HepG2 (cell line): ENCODE data around the gene SIN3A. TPM values are rescaled to one million over a fixed set of nuclear protein-coding genes. Genes with fewer than 3 reads are reported as not detected.
A peak's percentile ranks its signal among the peaks of the same experiment; 100 is the strongest.

Experiments used
- ATAC-seq: fragments of 200-7000 bp; cut with Tn5 transposase; 3 replicates; pipeline ENCODE4 v1.9.1; 2020; ENCODE audit warnings: mild to moderate bottlenecking, moderate library complexity
- Bru-seq: library from RNA; stranded (reverse); fragments of 400-500 nt; gene quantifications from one replicate; lab custom pipeline; 2021; lab: Mats Ljungman, UMichigan
- BruChase-seq, 2 experiments: library from RNA; stranded (reverse); fragments of 400-500 nt; gene quantifications; one replicate each; lab custom pipeline; 2021; lab: Mats Ljungman, UMichigan
- BruUV-seq: library from RNA; stranded (reverse); fragments of 400-500 nt; replicated peaks from 2 replicates; lab custom pipeline; 2021; lab: Mats Ljungman, UMichigan
- CTCF ChIA-PET: fragments of 300-600 bp; formaldehyde crosslinking; extraction: SDS; loops from one replicate; lab custom pipeline; 2021; ENCODE audit warnings: low total read pairs, inconsistent platforms, low intra/inter-chr PET ratio; lab: Yijun Ruan, JAX
- POLR2A ChIA-PET: fragments of 350-600 bp; sonication (Branson Sonifier 250); formaldehyde crosslinking; loops from one replicate; lab custom pipeline; 2020; ENCODE audit warnings: antibody characterized with exemption, inconsistent platforms; lab: Yijun Ruan, JAX
- DNase-seq: peaks from one replicate; pipeline ENCODE4 v3.0.0-alpha.2; 2015; ENCODE audit warnings: low spot score
- FAIRE-seq: peaks from 3 replicates; lab custom pipeline; 2011; peaks lifted over from hg19 to GRCh38; lab: Jason Lieb, UNC
- H2AFZ ChIP-seq: one replicate; pipeline ENCODE4 v1.6.1; 2011; ENCODE audit warnings: low read length, inconsistent platforms
- H3K27ac ChIP-seq: fragments of 300-600 bp; 3 replicates; pipeline ENCODE4 v1.8.0; 2011; ENCODE audit warnings: mixed run types, mild to moderate bottlenecking, mixed read lengths, low read length, inconsistent platforms; ENCODE audit not compliant: insufficient read depth; ENCODE audit errors: extremely low read length
- H3K27me3 ChIP-seq, 2 experiments: fragments of 200-600 bp in 1 of 2; 2 replicates in 1 of 2; 3 replicates in 1 of 2; pipeline versions ENCODE4 v1.6.0 to v1.8.0; 2011; ENCODE audit warnings: low read length in 2 of 2, mild to moderate bottlenecking in 2 of 2, moderate library complexity in 2 of 2, inconsistent platforms in 1 of 2; ENCODE audit not compliant: insufficient read depth in 2 of 2, control insufficient read depth in 1 of 2
- H3K36me3 ChIP-seq, 2 experiments: fragments of 200-600 bp in 1 of 2; replicated peaks in 1 of 2; 2 replicates in 1 of 2; 3 replicates in 1 of 2; pipeline versions ENCODE4 v1.5.1 to v1.8.0; 2011; ENCODE audit warnings: low read length in 2 of 2, inconsistent platforms in 1 of 2; ENCODE audit not compliant: insufficient read depth in 2 of 2, control insufficient read depth in 1 of 2
- H3K4me1 ChIP-seq: 2 replicates; pipeline ENCODE4 v1.5.1; 2012; ENCODE audit warnings: low read length, inconsistent platforms; ENCODE audit not compliant: insufficient read depth
- H3K4me2 ChIP-seq: 2 replicates; pipeline ENCODE4 v1.6.0; 2011; ENCODE audit warnings: low read depth, low read length, inconsistent platforms
- H3K4me3 ChIP-seq, 3 experiments: fragments of 200-600 bp in 1 of 3; sonication (generic), shearing (Covaris generic) in 1 of 3; replicated peaks in 1 of 3; 2 replicates each; pipeline ENCODE4 v1.5.1; 2011 to 2016; ENCODE audit warnings: low read length in 3 of 3, inconsistent platforms in 2 of 3, low read depth in 2 of 3, mild to moderate bottlenecking in 2 of 3, control low read depth in 1 of 3, mixed read lengths in 1 of 3; ENCODE audit not compliant: insufficient read depth in 1 of 3
- H3K79me2 ChIP-seq: one replicate; pipeline ENCODE4 v1.6.1; 2011; ENCODE audit warnings: low read length, inconsistent platforms; ENCODE audit not compliant: insufficient read depth
- H3K9ac ChIP-seq: 2 replicates; pipeline ENCODE4 v1.6.0; 2011; ENCODE audit warnings: mild to moderate bottlenecking, low read depth, low read length, inconsistent platforms; ENCODE audit not compliant: insufficient read depth
- H3K9me3 ChIP-seq: 2 replicates; pipeline ENCODE4 v1.5.1; 2012; ENCODE audit warnings: mild to moderate bottlenecking, low read length
- H4K20me1 ChIP-seq: 2 replicates; pipeline ENCODE4 v1.6.0; 2011; ENCODE audit warnings: inconsistent platforms, mild to moderate bottlenecking, low read length, moderate library complexity; ENCODE audit not compliant: insufficient read depth
- HIVEP1 ChIP-seq: sonication (generic); formaldehyde crosslinking; IDR thresholded peaks from 2 replicates; pipeline ENCODE4 v1.4.0; 2020; ENCODE audit warnings: mild to moderate bottlenecking, missing genetic modification reagents
- KDM6A ChIP-seq: IDR thresholded peaks from 2 replicates; pipeline ENCODE4 v1.6.1; 2016; ENCODE audit warnings: low read depth
- MEIS2 ChIP-seq: sonication (generic); formaldehyde crosslinking; IDR thresholded peaks from 2 replicates; pipeline ENCODE4 v1.9.0; 2021; ENCODE audit warnings: mild to moderate bottlenecking, missing genetic modification reagents
- NFYB ChIP-seq: sonication (generic); formaldehyde crosslinking; IDR thresholded peaks from 2 replicates; pipeline ENCODE4 v1.4.0; 2020; ENCODE audit warnings: missing genetic modification reagents
- PRDM10 ChIP-seq: sonication (generic); formaldehyde crosslinking; IDR thresholded peaks from 2 replicates; pipeline ENCODE4 v1.4.0; 2020; ENCODE audit warnings: low read depth, missing genetic modification reagents
- RNF2 ChIP-seq: fragments of 450-650 bp; conservative IDR thresholded peaks from 2 replicates; pipeline ENCODE4 v1.6.1; 2016; ENCODE audit warnings: low read depth
- SRSF9 ChIP-seq: fragments of 200-400 bp; formaldehyde crosslinking; IDR thresholded peaks from 2 replicates; pipeline ENCODE4 v1.6.1; 2018; ENCODE audit warnings: borderline replicate concordance, mild to moderate bottlenecking, low read depth, low read length; ENCODE audit not compliant: insufficient read depth, poor library complexity, severe bottlenecking
- YEATS4 ChIP-seq: sonication (generic); formaldehyde crosslinking; IDR thresholded peaks from 2 replicates; pipeline ENCODE4 v1.4.0; 2020; ENCODE audit warnings: missing genetic modification reagents, borderline replicate concordance
- ZNF354B ChIP-seq: sonication (generic); formaldehyde crosslinking; IDR thresholded peaks from 2 replicates; pipeline ENCODE4 v1.8.0; 2022; ENCODE audit warnings: mild to moderate bottlenecking, missing genetic modification reagents
- ZNF382 ChIP-seq: sonication (generic); formaldehyde crosslinking; IDR thresholded peaks from 2 replicates; pipeline ENCODE4 v1.5.0; 2020; ENCODE audit warnings: missing genetic modification reagents, mild to moderate bottlenecking, borderline replicate concordance
- ZNF451 ChIP-seq: sonication (generic); formaldehyde crosslinking; IDR thresholded peaks from 2 replicates; pipeline ENCODE4 v1.5.0; 2020; ENCODE audit warnings: mild to moderate bottlenecking, missing genetic modification reagents
- ZNF83 ChIP-seq: sonication (generic); formaldehyde crosslinking; IDR thresholded peaks from 2 replicates; pipeline ENCODE4 v1.4.0; 2020; ENCODE audit warnings: missing genetic modification reagents, mild to moderate bottlenecking, borderline replicate concordance
- WGBS: methylation state at CpG from one replicate; pipeline ENCODE4 v1.1.6; 2017; ENCODE audit warnings: low lambda C conversion rate; 5-methylcytosine and 5-hydroxymethylcytosine counted together
- in situ Hi-C: cut with HindIII; loops from 2 replicates; pipeline ENCODE4 v1.10.0; 2017; ENCODE audit warnings: low pct_unique_long_range_greater_than_20kb; ENCODE audit not compliant: extremely low pct_ligation_motif_present
- intact Hi-C: fragments of 100-400 bp; cut with micrococcal nuclease; formaldehyde crosslinking; loops from one replicate; pipeline ENCODE4 v1.10.0; 2022; ENCODE audit not compliant: unreplicated experiment
- long read RNA-seq, 2 experiments: library from RNA in 1 of 2; library from polyadenylated mRNA in 1 of 2; stranded (forward) in 1 of 2; unstranded in 1 of 2; transcript quantifications; one replicate each; pipeline ENCODE4 v2.0.0, GENCODE V29; 2019 to 2022
- polyA minus RNA-seq, 3 experiments: library from RNA; depleted of rRNA, polyadenylated mRNA; stranded (reverse); fragments of >200 nt; gene quantifications; 2 replicates each; pipeline ENCODE4 v1.2.3, GENCODE V29; 2011; ENCODE audit warnings: low replicate concordance in 1 of 3
- polyA plus RNA-seq, 8 experiments: library from polyadenylated mRNA; depleted of rRNA in 3 of 8; stranded (reverse) in 7 of 8; unstranded in 1 of 8; fragments of >200 nt; fragmentation: Illumina TruSeq in 4 of 8; extraction: Trizol in 4 of 8; gene quantifications; 2 replicates each; pipeline versions ENCODE4 v1.2.1 to v1.2.3, GENCODE V29; 2011 to 2016; ENCODE audit warnings: low read depth in 4 of 8, missing spikeins in 1 of 8, mixed read lengths in 1 of 8; ENCODE audit not compliant: insufficient read depth in 1 of 8
- total RNA-seq, 5 experiments: library from RNA; depleted of rRNA; stranded (reverse); fragments of >200 nt; fragmentation: Illumina TruSeq; extraction: Trizol; gene quantifications; 2 replicates each; pipeline ENCODE4 v1.2.3, GENCODE V29; 2016; ENCODE audit warnings: low read depth in 1 of 5

SIN3A gene
- 16.1 and 26.8 TPM in 2 replicates for total RNA-seq (2016; rRNA removed; fragmentation: Illumina TruSeq; extraction: Trizol)
- total RNA-seq (2016; cell fraction: cytosol; rRNA removed; fragmentation: Illumina TruSeq; extraction: Trizol; ENCODE audit: low read depth) = 5.4 and 6.9 TPM in 2 replicates
- total RNA-seq (2016; cell fraction: insoluble cytoplasmic fraction; rRNA removed; fragmentation: Illumina TruSeq; extraction: Trizol) = 17.3 and 25.0 TPM in 2 replicates
- 13.0 and 13.6 TPM in 2 replicates for total RNA-seq (2016; cell fraction: membrane; rRNA removed; fragmentation: Illumina TruSeq; extraction: Trizol)
- 28.8 and 30.1 TPM in 2 replicates for total RNA-seq (2016; cell fraction: nucleus; rRNA removed; fragmentation: Illumina TruSeq; extraction: Trizol)
- polyA plus RNA-seq (2011; rRNA removed) = 20.7 and 28.1 TPM in 2 replicates
- polyA plus RNA-seq (2011; cell fraction: cytosol; rRNA removed) = 12.3 and 13.7 TPM in 2 replicates
- 22.6 and 27.2 TPM in 2 replicates for polyA plus RNA-seq (2011; cell fraction: nucleus; rRNA removed)
- polyA plus RNA-seq (2012) = 19.3 and 23.6 TPM in 2 replicates
- polyA plus RNA-seq (2016; cell fraction: cytosol; fragmentation: Illumina TruSeq; extraction: Trizol; ENCODE audit: low read depth) = 0.93 TPM in 2 replicates
- 20.4 and 25.2 TPM in 2 replicates for polyA plus RNA-seq (2016; cell fraction: insoluble cytoplasmic fraction; fragmentation: Illumina TruSeq; extraction: Trizol; ENCODE audit: low read depth)
- 3.1 TPM in 2 replicates for polyA plus RNA-seq (2016; cell fraction: membrane; fragmentation: Illumina TruSeq; extraction: Trizol; ENCODE audit: low read depth)
- 25.8 and 26.6 TPM in 2 replicates for polyA plus RNA-seq (2016; cell fraction: nucleus; fragmentation: Illumina TruSeq; extraction: Trizol; ENCODE audit: insufficient read depth, low read depth)
- polyA minus RNA-seq (2011; rRNA and poly(A)+ RNA removed; ENCODE audit: low replicate concordance) = 76.8 and 135 TPM in 2 replicates
- 22.7 and 28.1 TPM in 2 replicates for polyA minus RNA-seq (2011; cell fraction: cytosol; rRNA and poly(A)+ RNA removed)
- 35.1 and 36.2 TPM in 2 replicates for polyA minus RNA-seq (2011; cell fraction: nucleus; rRNA and poly(A)+ RNA removed)
- percentile 73 among the genes with signal in this experiment for Bru-seq, nascent RNA
- BruChase-seq, experiment 1, labeled RNA remaining after a 6-hour chase = percentile 80 among the genes with signal in this experiment
- percentile 79 among the genes with signal in this experiment for BruChase-seq, experiment 2, labeled RNA remaining after a 2-hour chase
- long read RNA-seq, experiment 1, full-length matches to known transcripts = 1 of 10 reads
- long read RNA-seq, experiment 1, partial matches to known transcripts = 6 of 10 reads
- long read RNA-seq, experiment 1, other reads (novel, unspliced or antisense) = 3 of 10 reads
- long read RNA-seq, experiment 2, full-length matches to known transcripts = 9 of 35 reads
- long read RNA-seq, experiment 2, partial matches to known transcripts = 16 of 35 reads
- long read RNA-seq, experiment 2, other reads (novel, unspliced or antisense) = 10 of 35 reads

- Histone ChIP-seq H3K9ac (peak within 1 kb of the TSS; percentile 88), H3K4me1 (peaks cover 30% of the 10 kb centered on the region), H3K27ac (peak within 1 kb of the TSS; percentile 94), H4K20me1 (peaks cover 30% of the 10 kb centered on the region), H3K36me3 (peaks cover 0 to 11% of the 10 kb centered on the region in 2 experiments; a peak in 2 of 5 replicates), H3K9me3 (no peaks in the 10 kb centered on the region), H3K4me3 (peak within 1 kb of the TSS; percentile 84 to 94 (median 88)), H3K4me2 (peak within 1 kb of the TSS; percentile 98), H3K79me2 (peaks cover 45% of the 10 kb centered on the region), H3K27me3 (no peaks in the 10 kb centered on the region; a peak in 1 of 5 replicates), H2AFZ (no peak within 1 kb of the TSS)
- BruUV-seq = no TSS peak
- ChIA-PET POLR2A (interaction anchor here (0.6 to 7.8 kb wide), 19 partner anchors 9 to 1818 kb away, joined by 3 to 185 read pairs (median 4); partner anchors contain the start of genes C15orf39, IMP3, MAN2C1 and NEIL1), CTCF (no interaction called here)
- DNase-seq (peak; percentile 100), ATAC-seq (peak; percentile 76), FAIRE-seq (peak; percentile 96)
- in situ Hi-C loops = loop anchor here (5.0 kb wide), 1 partner anchor 85 kb away; the partner anchor contains the start of gene MAN2C1
- WGBS = 2% methylated on average over 12 of the region's 39 CpGs
- intact Hi-C loops = loop anchor here (1.0 to 5.0 kb wide), 3 partner anchors 85 to 409 kb away; partner anchors contain the start of genes MAN2C1 and SNUPN
- TF ChIP-seq ZNF451 (0 out of 2 replicates have a peak, but pooled peaks have one; percentile 50), ZNF382 (CRISPR knock-in tag) (no peak), PRDM10 (CRISPR knock-in tag) (no peak; the same call in 1 of the 2 replicates), NFYB (CRISPR knock-in tag) (peak; percentile 86), KDM6A (no peak), RNF2 (no peak), MEIS2 (CRISPR knock-in tag) (no peak), SRSF9 (no peak), ZNF83 (no peak), ZNF354B (CRISPR knock-in tag) (no peak), HIVEP1 (CRISPR knock-in tag) (peak; percentile 42; the same call in 1 of the 2 replicates), YEATS4 (no peak)
Observed at GRCh38 chr15:75451674-75452363, at the start of gene SIN3A. SIN3A (minus strand) TSS chr15:75451690; CDS start chr15:75430375, 21,315 bp downstream.
